Panc1 (cell line): ENCODE results near the gene TWF1.

Experiments
- SIN3A ChIP-seq: IDR thresholded peaks from 2 replicates; pipeline ENCODE4 v1.6.1; 2012; ENCODE audit warnings: low read depth, mild to moderate bottlenecking, low read length, moderate library complexity, borderline replicate concordance; ENCODE audit not compliant: insufficient read depth
- TF ChIP-seq, protein P1 (sequence below): fragments of 450-650 bp; IDR thresholded peaks from 2 replicates; pipeline ENCODE4 v1.5.1; 2017; ENCODE audit warnings: mild to moderate bottlenecking

GRCh38 chr12:43832463-43833168, 26.5 kb upstream of the TWF1 start:
- TF ChIP-seq, protein P1, sequence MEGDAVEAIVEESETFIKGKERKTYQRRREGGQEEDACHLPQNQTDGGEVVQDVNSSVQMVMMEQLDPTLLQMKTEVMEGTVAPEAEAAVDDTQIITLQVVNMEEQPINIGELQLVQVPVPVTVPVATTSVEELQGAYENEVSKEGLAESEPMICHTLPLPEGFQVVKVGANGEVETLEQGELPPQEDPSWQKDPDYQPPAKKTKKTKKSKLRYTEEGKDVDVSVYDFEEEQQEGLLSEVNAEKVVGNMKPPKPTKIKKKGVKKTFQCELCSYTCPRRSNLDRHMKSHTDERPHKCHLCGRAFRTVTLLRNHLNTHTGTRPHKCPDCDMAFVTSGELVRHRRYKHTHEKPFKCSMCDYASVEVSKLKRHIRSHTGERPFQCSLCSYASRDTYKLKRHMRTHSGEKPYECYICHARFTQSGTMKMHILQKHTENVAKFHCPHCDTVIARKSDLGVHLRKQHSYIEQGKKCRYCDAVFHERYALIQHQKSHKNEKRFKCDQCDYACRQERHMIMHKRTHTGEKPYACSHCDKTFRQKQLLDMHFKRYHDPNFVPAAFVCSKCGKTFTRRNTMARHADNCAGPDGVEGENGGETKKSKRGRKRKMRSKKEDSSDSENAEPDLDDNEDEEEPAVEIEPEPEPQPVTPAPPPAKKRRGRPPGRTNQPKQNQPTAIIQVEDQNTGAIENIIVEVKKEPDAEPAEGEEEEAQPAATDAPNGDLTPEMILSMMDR, result no peak
- no peak for TF ChIP-seq SIN3A
